ENCODE results near the gene EXOC4. TPM values are rescaled to one million over a fixed set of nuclear protein-coding genes. Genes with fewer than 3 reads are reported as not detected.

EXOC4 gene
- total RNA-seq, 1 donor from 2014 or later, result 99.2 TPM

GRCh38 chr7:133963629-133964028 lies 710.8 kb downstream of the EXOC4 start:
- no peak overlapping the region for H3K27ac ChIP-seq
- H3K36me3 ChIP-seq, result no peaks in the 10 kb centered on the region
- H3K9me3 ChIP-seq, result no peaks in the 10 kb centered on the region
- TF ChIP-seq POLR2A (IDR thresholded peaks at IDR 0.05), result no peak
- no peak for DNase-seq (ENCODE audit: extremely low spot score in 2 of 2)
- H3K4me1 ChIP-seq, result no peaks in the 10 kb centered on the region
- H3K27me3 ChIP-seq, result no peaks in the 10 kb centered on the region
- H3K4me3 ChIP-seq, result no peak overlapping the region
- intact Hi-C loops (cut with DNase I), result no loop called here

GRCh38 chr7:133971625-133972024 lies 718.7 kb downstream of the EXOC4 start:
- H3K36me3 ChIP-seq, result no peaks in the 10 kb centered on the region
- no peak overlapping the region for H3K27ac ChIP-seq
- intact Hi-C loops (cut with DNase I), result no loop called here
- no peaks in the 10 kb centered on the region for H3K27me3 ChIP-seq
- no peaks in the 10 kb centered on the region for H3K4me1 ChIP-seq
- TF ChIP-seq POLR2AphosphoS5 (IDR thresholded peaks at IDR 0.05; ENCODE audit: insufficient read depth in 1 of 2, low read depth in 1 of 2), result no peak
- no peak for TF ChIP-seq CTCF (IDR thresholded peaks at IDR 0.05)
- TF ChIP-seq POLR2A (IDR thresholded peaks at IDR 0.05), result no peak
- H3K4me3 ChIP-seq, result no peak overlapping the region
- no peak for DNase-seq (ENCODE audit: extremely low spot score in 2 of 2)
- no peaks in the 10 kb centered on the region for H3K9me3 ChIP-seq

- intact Hi-C loops (cut with DNase I), result no loop called here
- Histone ChIP-seq H3K27ac (no peak overlapping the region), H3K9me3 (no peaks in the 10 kb centered on the region), H3K4me3 (no peak overlapping the region), H3K27me3 (no peaks in the 10 kb centered on the region), H3K4me1 (no peaks in the 10 kb centered on the region), H3K36me3 (no peaks in the 10 kb centered on the region)
- DNase-seq (ENCODE audit: extremely low spot score in 2 of 2), result no peak
- TF ChIP-seq CTCF (IDR thresholded peaks at IDR 0.05) (no peak), POLR2A (IDR thresholded peaks at IDR 0.05) (no peak), POLR2AphosphoS5 (IDR thresholded peaks at IDR 0.05; ENCODE audit: insufficient read depth in 1 of 2, low read depth in 1 of 2) (no peak)
These were observed 720.8 kb downstream of the EXOC4 start for GRCh38 chr7:133973710-133974109.

- no peaks in the 10 kb centered on the region for H3K4me1 ChIP-seq
- TF ChIP-seq POLR2A (IDR thresholded peaks at IDR 0.05) (no peak), POLR2AphosphoS5 (IDR thresholded peaks at IDR 0.05; ENCODE audit: insufficient read depth in 1 of 2, low read depth in 1 of 2) (no peak), CTCF (IDR thresholded peaks at IDR 0.05) (no peak)
These were observed 722.3 kb downstream of the EXOC4 start for GRCh38 chr7:133975130-133975529.

GRCh38 chr7:133976140-133976539 lies 723.3 kb downstream of the EXOC4 start:
- intact Hi-C loops (cut with DNase I), result no loop called here
- no peaks in the 10 kb centered on the region for H3K4me1 ChIP-seq
- no peak for TF ChIP-seq CTCF (IDR thresholded peaks at IDR 0.05)
- no peak for TF ChIP-seq POLR2A (IDR thresholded peaks at IDR 0.05)
- TF ChIP-seq POLR2AphosphoS5 (IDR thresholded peaks at IDR 0.05; ENCODE audit: insufficient read depth in 1 of 2, low read depth in 1 of 2), result no peak
- H3K4me3 ChIP-seq, result no peak overlapping the region
- no peaks in the 10 kb centered on the region for H3K36me3 ChIP-seq
- no peaks in the 10 kb centered on the region for H3K27me3 ChIP-seq
- H3K27ac ChIP-seq, result no peak overlapping the region
- DNase-seq (ENCODE audit: extremely low spot score in 2 of 2), result no peak
- H3K9me3 ChIP-seq, result no peaks in the 10 kb centered on the region

More at GRCh38 chr7:133975130-133975529, 722.3 kb downstream of the EXOC4 start:
- Histone ChIP-seq H3K36me3 (no peaks in the 10 kb centered on the region), H3K27ac (no peak overlapping the region), H3K4me3 (no peak overlapping the region), H3K27me3 (no peaks in the 10 kb centered on the region), H3K9me3 (no peaks in the 10 kb centered on the region)
- no peak for DNase-seq (ENCODE audit: extremely low spot score in 2 of 2)
- intact Hi-C loops (cut with DNase I), result no loop called here

Data from vagina (tissue), 2 donors.